Subcutaneous adipose tissue (tissue), 4 donors: ENCODE results near the gene KRTAP10-1. TPM values are rescaled to one million over a fixed set of nuclear protein-coding genes. Genes with fewer than 3 reads are reported as not detected.

Experiments
- total RNA-seq, 4 donors: library from RNA; depleted of rRNA; stranded (reverse); fragments of >200 nt; gene quantifications; one replicate each; pipeline ENCODE4 v1.1.0, GENCODE V29; 2016
- TF ChIP-seq, protein P1 (sequence below): fragments of 450-650 bp; IDR thresholded peaks from one replicate; pipeline ENCODE4 v1.5.1; 2016; ENCODE audit warnings: low read depth, mild to moderate bottlenecking, control low read depth, antibody characterized with exemption, moderate library complexity

Gene KRTAP10-1
- total RNA-seq, 4 donors from 2014 or later, result not detected

DNA sequence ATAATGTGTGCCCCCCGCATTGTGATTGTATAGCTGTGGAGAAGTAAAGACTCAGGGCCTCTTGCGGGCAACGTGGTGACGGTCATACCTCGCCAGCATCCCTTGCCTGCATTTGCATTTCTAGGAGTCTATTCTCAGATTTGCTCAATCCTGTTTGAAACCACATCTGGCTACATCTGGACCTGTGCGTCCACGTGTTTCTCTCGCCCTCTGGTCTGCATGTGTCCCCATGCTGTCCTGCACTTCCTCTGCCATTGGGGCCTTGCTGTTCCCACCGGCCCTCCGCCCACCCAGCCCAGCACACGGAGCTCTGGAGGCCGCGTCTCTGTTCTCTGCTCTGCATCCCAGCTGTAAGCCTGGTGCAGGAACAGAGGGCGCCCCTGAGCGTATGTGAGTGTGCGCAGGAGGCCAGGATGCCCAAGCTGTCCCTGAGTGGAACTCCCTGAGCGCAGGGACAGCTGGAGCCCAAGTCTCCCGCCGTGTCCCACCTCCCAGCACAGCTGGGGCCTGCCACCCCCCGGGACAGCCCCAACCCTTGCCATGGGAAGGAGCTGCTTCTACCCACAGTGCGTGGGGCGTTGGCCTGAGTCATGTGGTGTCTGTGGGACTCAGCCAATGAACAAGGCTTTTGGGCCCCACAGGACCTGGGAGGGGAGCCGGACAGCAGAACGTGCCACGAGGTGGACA, 9.7 kb upstream of the KRTAP10-1 start:
- TF ChIP-seq, protein P1, sequence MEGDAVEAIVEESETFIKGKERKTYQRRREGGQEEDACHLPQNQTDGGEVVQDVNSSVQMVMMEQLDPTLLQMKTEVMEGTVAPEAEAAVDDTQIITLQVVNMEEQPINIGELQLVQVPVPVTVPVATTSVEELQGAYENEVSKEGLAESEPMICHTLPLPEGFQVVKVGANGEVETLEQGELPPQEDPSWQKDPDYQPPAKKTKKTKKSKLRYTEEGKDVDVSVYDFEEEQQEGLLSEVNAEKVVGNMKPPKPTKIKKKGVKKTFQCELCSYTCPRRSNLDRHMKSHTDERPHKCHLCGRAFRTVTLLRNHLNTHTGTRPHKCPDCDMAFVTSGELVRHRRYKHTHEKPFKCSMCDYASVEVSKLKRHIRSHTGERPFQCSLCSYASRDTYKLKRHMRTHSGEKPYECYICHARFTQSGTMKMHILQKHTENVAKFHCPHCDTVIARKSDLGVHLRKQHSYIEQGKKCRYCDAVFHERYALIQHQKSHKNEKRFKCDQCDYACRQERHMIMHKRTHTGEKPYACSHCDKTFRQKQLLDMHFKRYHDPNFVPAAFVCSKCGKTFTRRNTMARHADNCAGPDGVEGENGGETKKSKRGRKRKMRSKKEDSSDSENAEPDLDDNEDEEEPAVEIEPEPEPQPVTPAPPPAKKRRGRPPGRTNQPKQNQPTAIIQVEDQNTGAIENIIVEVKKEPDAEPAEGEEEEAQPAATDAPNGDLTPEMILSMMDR, result no peak

DNA sequence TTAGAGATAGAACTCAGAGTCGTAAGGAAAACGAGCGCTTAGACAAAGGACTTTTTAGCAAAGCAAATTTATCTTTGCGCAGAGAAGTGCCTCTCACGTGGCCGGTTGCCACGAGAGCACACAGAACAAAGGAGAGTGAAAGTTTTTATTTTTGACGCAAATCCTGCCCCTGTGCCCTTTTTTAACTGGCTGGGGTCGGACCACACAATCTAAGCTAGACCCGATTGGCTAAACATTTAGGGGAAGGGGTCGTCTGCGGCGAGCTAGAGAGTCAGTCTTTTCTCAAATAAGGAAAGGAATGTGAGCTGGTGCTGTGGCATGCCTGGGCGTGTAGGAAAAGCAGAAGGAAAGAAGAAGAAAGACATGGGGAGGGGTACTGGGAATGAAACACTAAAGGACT, 8.9 kb upstream of the KRTAP10-1 start:
- TF ChIP-seq, protein P1, result no peak

DNA sequence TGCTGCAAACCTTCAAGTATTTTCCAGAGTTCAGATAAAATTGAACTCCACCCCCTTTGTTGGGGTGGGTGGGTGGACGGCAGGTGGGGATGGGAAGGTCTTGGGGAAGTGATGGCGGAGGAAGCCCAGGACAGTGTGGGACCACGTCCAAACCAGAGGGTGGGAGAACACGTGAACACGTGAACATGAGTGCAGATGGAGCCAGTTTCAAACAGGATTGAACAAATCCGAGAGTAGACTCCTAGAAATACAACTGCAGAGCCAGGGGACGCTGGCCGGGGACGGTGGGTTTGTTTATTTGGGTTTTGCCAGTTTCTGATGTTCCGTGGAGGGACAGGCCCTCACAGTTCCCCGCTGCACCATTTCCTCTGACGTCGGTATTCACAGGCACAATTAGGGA, 8.4 kb upstream of the KRTAP10-1 start:
- TF ChIP-seq, protein P1, result no peak

- TF ChIP-seq, protein P1, result no peak
Measured at GRCh38 chr21:44547656-44548331, 7.8 kb upstream of the KRTAP10-1 start.

DNA sequence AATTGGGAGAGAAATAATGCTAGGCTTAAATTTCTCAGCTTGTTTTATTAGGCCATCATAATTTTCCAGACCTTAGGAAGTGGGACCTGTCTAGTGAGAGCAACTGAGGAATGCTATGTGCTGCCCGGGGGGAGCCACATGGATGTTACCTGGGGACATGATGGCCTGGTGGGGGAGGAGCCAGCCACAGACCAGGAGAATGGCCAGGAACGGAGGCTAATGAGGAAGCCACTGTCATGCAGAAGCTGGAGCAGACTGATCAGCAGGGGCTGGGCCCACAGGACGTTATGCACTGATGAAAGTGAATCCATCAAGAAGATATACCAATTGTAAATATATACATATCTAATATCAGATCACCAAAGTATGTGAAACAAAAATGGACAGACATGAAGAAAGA, 4.6 kb upstream of the KRTAP10-1 start:
- TF ChIP-seq, protein P1, result no peak

GRCh38 chr21:44542716-44543115, 2.7 kb upstream of the KRTAP10-1 start:
- TF ChIP-seq, protein P1, result no peak

GRCh38 chr21:44540741-44541288, 820 bp upstream of the KRTAP10-1 start:
- TF ChIP-seq, protein P1, result no peak
